IMR-90 (cell line): ENCODE results near the gene FBLN1. TPM values are rescaled to one million over a fixed set of nuclear protein-coding genes. Genes with fewer than 3 reads are reported as not detected.
A peak's percentile ranks its signal among the peaks of the same experiment; 100 is the strongest.

Experiments used
- ATAC-seq: fragments of 200-7000 bp; cut with Tn5 transposase; 2 replicates; pipeline ENCODE4 v1.9.1; 2020; ENCODE audit warnings: low read depth, mild to moderate bottlenecking, moderate library complexity
- BruUV-seq: library from RNA; stranded (reverse); fragments of 400-500 nt; replicated peaks from 2 replicates; lab custom pipeline; 2021; lab: Mats Ljungman, UMichigan
- CTCF ChIA-PET: fragments of 300-600 bp; formaldehyde crosslinking; extraction: SDS; loops from one replicate; lab custom pipeline; 2021; ENCODE audit warnings: antibody characterized with exemption; lab: Yijun Ruan, JAX
- POLR2A ChIA-PET: fragments of 300-600 bp; sonication (Branson Sonifier 250); formaldehyde crosslinking; loops from one replicate; lab custom pipeline; 2022; ENCODE audit warnings: antibody characterized with exemption; ENCODE audit not compliant: unreplicated experiment; lab: Charles Lee
- DNase-seq: peaks from one replicate; pipeline ENCODE4 v3.0.0; 2013
- H2AFZ ChIP-seq: replicated peaks from 2 replicates; pipeline ENCODE3; 2013; ENCODE audit warnings: low read length, mild to moderate bottlenecking; ENCODE audit not compliant: poor library complexity
- H2AK5ac ChIP-seq: 2 replicates; pipeline ENCODE4 v1.6.1; 2013; ENCODE audit warnings: low read depth, low read length, inconsistent platforms
- H2AK9ac ChIP-seq: replicated peaks from 2 replicates; pipeline ENCODE3; 2013; ENCODE audit warnings: mild to moderate bottlenecking, low read depth, low read length, moderate library complexity; ENCODE audit not compliant: poor library complexity
- H2BK120ac ChIP-seq: 2 replicates; pipeline ENCODE4 v1.6.1; 2013; ENCODE audit warnings: low read depth, low read length, inconsistent platforms
- H2BK15ac ChIP-seq: 3 replicates; pipeline ENCODE4 v1.6.1; 2013; ENCODE audit warnings: low read depth, low read length, inconsistent platforms
- H2BK20ac ChIP-seq: 2 replicates; pipeline ENCODE4 v1.6.1; 2013; ENCODE audit warnings: low read depth, mild to moderate bottlenecking, inconsistent platforms, low read length, moderate library complexity
- H2BK5ac ChIP-seq: 2 replicates; pipeline ENCODE4 v1.6.1; 2013; ENCODE audit warnings: mild to moderate bottlenecking, low read depth, low read length, inconsistent platforms; ENCODE audit not compliant: poor library complexity, severe bottlenecking
- H3K14ac ChIP-seq: replicated peaks from 2 replicates; pipeline ENCODE4 v1.6.1; 2013; ENCODE audit warnings: low read depth, low read length, inconsistent platforms
- H3K18ac ChIP-seq: 2 replicates; pipeline ENCODE4 v1.6.1; 2013; ENCODE audit warnings: low read depth, low read length, control low read depth
- H3K23ac ChIP-seq: 2 replicates; pipeline ENCODE4 v1.6.1; 2013; ENCODE audit warnings: low read depth, low read length, inconsistent platforms
- H3K27ac ChIP-seq: 2 replicates; pipeline ENCODE4 v1.5.1; 2013; ENCODE audit warnings: mild to moderate bottlenecking, control low read depth, low read length; ENCODE audit not compliant: insufficient read depth
- H3K27me3 ChIP-seq: 2 replicates; pipeline ENCODE4 v1.6.1; 2013; ENCODE audit warnings: low read length; ENCODE audit not compliant: control insufficient read depth, insufficient read depth
- H3K36me3 ChIP-seq: 2 replicates; pipeline ENCODE4 v1.6.1; 2013; ENCODE audit warnings: low read length, mixed read lengths; ENCODE audit not compliant: control insufficient read depth, insufficient read depth
- H3K4ac ChIP-seq: 2 replicates; pipeline ENCODE4 v1.6.1; 2013; ENCODE audit warnings: low read depth, low read length, inconsistent platforms
- H3K4me1 ChIP-seq: 2 replicates; pipeline ENCODE4 v1.6.1; 2013; ENCODE audit warnings: low read length, mixed read lengths; ENCODE audit not compliant: control insufficient read depth, insufficient read depth
- H3K4me2 ChIP-seq: 2 replicates; pipeline ENCODE4 v1.6.1; 2013; ENCODE audit warnings: low read depth, mild to moderate bottlenecking, control low read depth, low read length, moderate library complexity
- H3K4me3 ChIP-seq: 2 replicates; pipeline ENCODE4 v1.5.1; 2013; ENCODE audit warnings: low read depth, mild to moderate bottlenecking, control low read depth, low read length, moderate library complexity; ENCODE audit not compliant: insufficient read depth
- H3K56ac ChIP-seq: 2 replicates; pipeline ENCODE4 v1.6.1; 2013; ENCODE audit warnings: low read length, inconsistent platforms; ENCODE audit not compliant: insufficient read depth; ENCODE audit errors: extremely low read depth
- H3K79me1 ChIP-seq, 2 experiments: 2 replicates each; pipeline ENCODE4 v1.6.1; 2013; ENCODE audit warnings: low read length in 2 of 2, inconsistent platforms in 1 of 2, low read depth in 1 of 2
- H3K9ac ChIP-seq: 2 replicates; pipeline ENCODE4 v1.6.1; 2013; ENCODE audit warnings: low read depth, low read length, control low read depth
- H3K9me1 ChIP-seq: 2 replicates; pipeline ENCODE4 v1.6.1; 2013; ENCODE audit warnings: low read length, inconsistent platforms; ENCODE audit not compliant: insufficient read depth
- H3K9me3 ChIP-seq: 2 replicates; pipeline ENCODE4 v1.6.1; 2013; ENCODE audit warnings: low read length; ENCODE audit not compliant: control insufficient read depth, insufficient read depth
- H4K20me1 ChIP-seq: 2 replicates; pipeline ENCODE4 v1.6.1; 2013; ENCODE audit warnings: low read length, inconsistent platforms; ENCODE audit not compliant: insufficient read depth
- H4K5ac ChIP-seq: 2 replicates; pipeline ENCODE4 v1.6.1; 2013; ENCODE audit warnings: mild to moderate bottlenecking, low read depth, low read length, control low read depth
- H4K8ac ChIP-seq, 2 experiments: 2 replicates each; pipeline ENCODE4 v1.6.1; 2013; ENCODE audit warnings: low read depth in 2 of 2, low read length in 2 of 2, control low read depth in 1 of 2, inconsistent platforms in 1 of 2
- H4K91ac ChIP-seq: 2 replicates; pipeline ENCODE4 v1.6.1; 2013; ENCODE audit warnings: low read depth, low read length, inconsistent platforms; ENCODE audit not compliant: insufficient read depth
- FOS ChIP-seq: fragments of 150-350 bp; IDR thresholded peaks from 2 replicates; pipeline ENCODE4 v1.6.1; 2016; ENCODE audit warnings: low read depth, low read length
- MAFK ChIP-seq: IDR thresholded peaks from 2 replicates; pipeline ENCODE4 v1.6.1; 2012; ENCODE audit warnings: low read depth, low read length, improper control_type of control experiment
- MAZ ChIP-seq: IDR thresholded peaks from 2 replicates; pipeline ENCODE4 v1.6.1; 2012; ENCODE audit warnings: low read depth, mild to moderate bottlenecking, low read length, improper control_type of control experiment, moderate library complexity, borderline replicate concordance
- NFE2L2 ChIP-seq: fragments of 150-350 bp; IDR thresholded peaks from 2 replicates; pipeline ENCODE4 v1.6.1; 2016; ENCODE audit warnings: low read depth, mild to moderate bottlenecking, low read length
- SMC3 ChIP-seq: fragments of 150-350 bp; IDR thresholded peaks from 2 replicates; pipeline ENCODE4 v1.6.1; 2016; ENCODE audit warnings: low read depth, mild to moderate bottlenecking, antibody characterized with exemption, low read length, moderate library complexity
- WGBS, 2 experiments: methylation state at CpG; one replicate each; pipeline versions ENCODE4 v1.1.5 to v1.1.7; 2013; ENCODE audit warnings: missing lambda C conversion rate in 2 of 2; ENCODE audit not compliant: insufficient read length in 1 of 2; ENCODE audit errors: extremely low coverage in 2 of 2; 5-methylcytosine and 5-hydroxymethylcytosine counted together
- dilution Hi-C: fragments of 300-500 bp; cut with HindIII; formaldehyde crosslinking; loops from one replicate; pipeline ENCODE4 v1.14.3; 2018; ENCODE audit warnings: low sequenced_read_pairs; ENCODE audit not compliant: unreplicated experiment
- in situ Hi-C: fragments of 300-500 bp; cut with MboI; formaldehyde crosslinking; loops from 3 replicates; pipeline ENCODE4 v1.14.3; 2019; ENCODE audit warnings: low sequenced_read_pairs, inconsistent platforms, mixed read lengths
- intact Hi-C: fragments of 100-400 bp; cut with micrococcal nuclease; formaldehyde crosslinking; loops from 2 replicates; pipeline ENCODE4 v1.10.0; 2022
- polyA plus RNA-seq, 3 experiments: library from polyadenylated mRNA; depleted of rRNA; stranded (reverse); fragments of >200 nt; gene quantifications; 2 replicates each; pipeline ENCODE4 v1.2.3, GENCODE V29; 2012; ENCODE audit warnings: low replicate concordance in 1 of 3
- total RNA-seq: library from RNA; depleted of rRNA; stranded (reverse); fragments of >200 nt; gene quantifications from 2 replicates; pipeline ENCODE4 v1.2.3, GENCODE V29; 2012

Gene FBLN1
- total and polyA plus RNA-seq, 2 of the 4 experiments (the other 2 are of a cell fraction), result 11.3 to 87.9 TPM

DNA sequence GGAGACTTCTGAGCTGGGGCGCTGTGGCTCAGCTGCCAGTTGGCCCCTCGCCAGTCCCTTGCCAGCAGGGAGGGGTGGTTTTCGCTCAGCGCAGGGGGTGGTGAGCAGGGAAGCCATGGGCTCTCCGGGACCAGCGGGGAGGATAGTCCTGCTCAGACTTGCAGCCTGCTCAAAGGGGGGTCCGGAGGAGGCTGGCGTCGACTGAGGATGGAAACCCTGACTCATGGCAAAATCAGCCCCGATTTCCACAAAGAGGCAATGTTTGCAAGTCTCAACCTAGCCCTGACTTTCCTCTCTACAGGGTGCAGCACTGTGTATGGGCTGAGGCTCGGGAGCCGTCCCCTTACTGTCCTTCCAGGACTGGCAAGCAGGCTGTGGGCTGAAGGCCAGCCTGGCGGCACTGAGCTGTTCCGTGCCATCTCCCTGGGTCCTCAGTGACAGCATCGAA is 35.1 kb downstream of the FBLN1 start:
- Histone ChIP-seq H2BK120ac (peak overlapping the region; percentile 95), H3K4me2 (peak overlapping the region; percentile 21), H2BK5ac (peak overlapping the region; percentile 78), H3K36me3 (peaks cover 63% of the 10 kb centered on the region), H4K91ac (peak overlapping the region; percentile 69), H3K14ac (peak overlapping the region; percentile 93), H3K9me1 (peaks cover 17% of the 10 kb centered on the region), H4K20me1 (peaks cover 12% of the 10 kb centered on the region), H3K4ac (peak overlapping the region; percentile 94), H3K27ac (peak overlapping the region; percentile 83), H2AK9ac (peak overlapping the region; percentile 92), H3K27me3 (no peaks in the 10 kb centered on the region), H3K9me3 (no peaks in the 10 kb centered on the region), H3K23ac (peak overlapping the region; percentile 92), H4K5ac (peak overlapping the region; percentile 59), H3K4me1 (peaks cover 34% of the 10 kb centered on the region), H3K4me3 (no peak overlapping the region), H2BK15ac (peak overlapping the region; percentile 46; the same call in 2 of the 3 replicates), H2AK5ac (peak overlapping the region; percentile 92), H2AFZ (peak overlapping the region; percentile 80), H3K79me1 (peaks cover 0 to 28% of the 10 kb centered on the region in 2 experiments; a peak in 2 of 4 replicates), H2BK20ac (peak overlapping the region; percentile 87), H3K18ac (peak overlapping the region; percentile 30), H3K56ac (peak overlapping the region; percentile 60; the same call in 1 of the 2 replicates), H4K8ac (peak overlapping the region; percentile 17 to 70; a peak in 3 of 4 replicates), H3K9ac (peak overlapping the region; percentile 62)
- intact Hi-C loops, result no loop called here
- dilution Hi-C loops, result no loop called here
- CTCF ChIA-PET, result interaction anchor here (1.5 kb wide), 1 partner anchor 12 kb away, joined by 8 read pairs; no protein-coding TSS in a partner anchor
- WGBS, 2 experiments, result no CpG with 5 or more reads among the region's 15 CpGs
- no TSS peak for BruUV-seq
- peak; percentile 74 for ATAC-seq
- TF ChIP-seq NFE2L2 (peak; percentile 26; the same call in 1 of the 2 replicates), SMC3 (no peak), MAZ (peak; percentile 63; the same call in 1 of the 2 replicates), FOS (peak; percentile 22; the same call in 1 of the 2 replicates), MAFK (peak; percentile 50)
- DNase-seq, result peak; percentile 84
- POLR2A ChIA-PET, result no interaction called here
- in situ Hi-C loops, result no loop called here
